ENCODE results near the gene SH3RF2.

Gene SH3RF2

DNA sequence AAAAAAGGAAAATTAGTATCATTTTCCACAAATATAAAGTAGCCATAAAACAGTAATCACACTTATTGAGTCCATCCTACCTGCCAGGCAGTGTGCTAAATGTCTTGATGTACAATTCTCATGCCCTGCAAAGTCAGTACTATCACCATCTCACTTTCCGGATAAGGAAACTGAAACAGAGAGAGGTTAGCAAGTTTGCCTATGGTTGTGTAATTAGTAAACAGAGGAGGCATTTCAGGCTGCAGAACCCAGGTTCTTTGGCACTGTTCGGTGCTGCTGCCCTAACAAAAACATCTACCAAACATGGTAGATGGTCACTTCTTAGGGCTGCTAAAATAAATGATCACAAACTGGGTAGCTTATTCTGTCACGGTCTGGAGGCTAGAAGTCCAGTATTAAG is 146.4 kb downstream of the SH3RF2 start:
- no peak overlapping the region for H3K4me3 ChIP-seq (ENCODE audit: low read depth, low read length)
- TF ChIP-seq, protein P1, sequence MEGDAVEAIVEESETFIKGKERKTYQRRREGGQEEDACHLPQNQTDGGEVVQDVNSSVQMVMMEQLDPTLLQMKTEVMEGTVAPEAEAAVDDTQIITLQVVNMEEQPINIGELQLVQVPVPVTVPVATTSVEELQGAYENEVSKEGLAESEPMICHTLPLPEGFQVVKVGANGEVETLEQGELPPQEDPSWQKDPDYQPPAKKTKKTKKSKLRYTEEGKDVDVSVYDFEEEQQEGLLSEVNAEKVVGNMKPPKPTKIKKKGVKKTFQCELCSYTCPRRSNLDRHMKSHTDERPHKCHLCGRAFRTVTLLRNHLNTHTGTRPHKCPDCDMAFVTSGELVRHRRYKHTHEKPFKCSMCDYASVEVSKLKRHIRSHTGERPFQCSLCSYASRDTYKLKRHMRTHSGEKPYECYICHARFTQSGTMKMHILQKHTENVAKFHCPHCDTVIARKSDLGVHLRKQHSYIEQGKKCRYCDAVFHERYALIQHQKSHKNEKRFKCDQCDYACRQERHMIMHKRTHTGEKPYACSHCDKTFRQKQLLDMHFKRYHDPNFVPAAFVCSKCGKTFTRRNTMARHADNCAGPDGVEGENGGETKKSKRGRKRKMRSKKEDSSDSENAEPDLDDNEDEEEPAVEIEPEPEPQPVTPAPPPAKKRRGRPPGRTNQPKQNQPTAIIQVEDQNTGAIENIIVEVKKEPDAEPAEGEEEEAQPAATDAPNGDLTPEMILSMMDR (IDR thresholded peaks at IDR 0.05; ENCODE audit: low read depth, low read length, missing control alignments), result no peak
- DNase-seq (ENCODE audit: low read depth), result no peak
- in situ Hi-C loops (cut with HindIII; ENCODE audit: low sequenced_read_pairs), result no loop called here

DNA sequence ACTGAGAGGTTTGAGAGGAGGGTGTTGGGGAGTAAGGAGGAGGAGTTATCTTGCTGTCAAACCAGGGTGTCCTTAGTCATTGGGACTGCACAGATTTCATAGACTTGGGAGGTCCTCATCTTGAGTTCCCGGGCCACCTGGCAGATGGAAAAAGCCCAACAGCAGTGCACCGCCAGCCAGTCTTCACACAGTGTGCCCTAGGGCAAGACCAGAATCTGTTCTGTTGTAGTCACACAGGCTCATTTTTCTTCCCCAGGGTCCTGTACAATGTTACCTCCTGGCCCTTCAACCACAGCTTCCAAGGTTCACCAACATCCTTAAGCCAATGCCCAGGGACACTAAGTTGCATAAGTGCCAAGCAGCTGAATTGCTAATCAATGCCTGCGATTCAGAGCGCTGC is 148.0 kb downstream of the SH3RF2 start:
- TF ChIP-seq, protein P1 (IDR thresholded peaks at IDR 0.05; ENCODE audit: low read depth, low read length, missing control alignments), result no peak
- in situ Hi-C loops (cut with HindIII; ENCODE audit: low sequenced_read_pairs), result no loop called here
- no peak overlapping the region for H3K4me3 ChIP-seq (ENCODE audit: low read depth, low read length)

DNA sequence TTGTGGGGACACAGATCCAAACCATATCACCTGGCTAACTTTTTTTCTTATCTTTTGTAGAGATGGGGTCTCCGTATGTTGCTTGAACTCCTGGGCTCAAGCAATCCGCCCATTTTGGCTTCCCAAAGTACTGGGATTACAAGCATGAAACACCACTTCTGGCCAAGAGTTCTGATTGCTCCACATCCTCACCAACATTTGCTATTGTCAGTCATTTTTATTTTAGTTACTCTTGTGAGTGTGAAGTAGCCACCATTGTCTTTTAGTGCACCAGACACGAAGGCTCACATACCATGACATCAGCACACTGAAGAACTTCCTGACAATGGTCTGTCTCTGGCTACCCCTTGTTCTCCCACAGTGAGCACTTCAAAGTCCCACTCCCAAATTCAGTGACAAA is 151.7 kb downstream of the SH3RF2 start:
- in situ Hi-C loops (cut with HindIII; ENCODE audit: low sequenced_read_pairs), result no loop called here
- DNase-seq (ENCODE audit: low read depth), result no peak
- TF ChIP-seq, protein P1 (IDR thresholded peaks at IDR 0.05; ENCODE audit: low read depth, low read length, missing control alignments), result no peak
- H3K4me3 ChIP-seq (ENCODE audit: low read depth, low read length), result no peak overlapping the region

More for the DNA sequence above, 148.0 kb downstream of the SH3RF2 start:
- no peak for DNase-seq (ENCODE audit: low read depth)

DNA sequence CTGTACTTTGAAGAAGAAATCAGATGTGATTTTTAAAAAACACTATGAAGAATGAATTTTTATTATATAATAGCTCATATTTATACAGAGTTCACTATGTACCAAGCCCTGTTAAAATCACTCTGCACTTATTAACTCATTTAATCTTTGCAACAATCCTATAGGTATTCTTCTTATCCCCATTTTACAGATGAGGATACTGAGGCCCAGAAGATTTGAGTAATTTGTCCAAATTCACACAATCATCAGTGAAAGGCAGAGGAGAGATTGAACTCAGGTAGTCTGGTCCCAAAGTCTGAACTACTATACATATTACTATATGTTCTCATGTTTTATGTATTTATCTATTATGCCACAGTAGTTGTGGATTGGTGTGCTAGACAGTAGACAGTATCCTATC is 152.9 kb downstream of the SH3RF2 start:
- TF ChIP-seq, protein P1 (IDR thresholded peaks at IDR 0.05; ENCODE audit: low read depth, low read length, missing control alignments), result no peak
- no peak overlapping the region for H3K4me3 ChIP-seq (ENCODE audit: low read depth, low read length)
- in situ Hi-C loops (cut with HindIII; ENCODE audit: low sequenced_read_pairs), result no loop called here
- DNase-seq (ENCODE audit: low read depth), result no peak

DNA sequence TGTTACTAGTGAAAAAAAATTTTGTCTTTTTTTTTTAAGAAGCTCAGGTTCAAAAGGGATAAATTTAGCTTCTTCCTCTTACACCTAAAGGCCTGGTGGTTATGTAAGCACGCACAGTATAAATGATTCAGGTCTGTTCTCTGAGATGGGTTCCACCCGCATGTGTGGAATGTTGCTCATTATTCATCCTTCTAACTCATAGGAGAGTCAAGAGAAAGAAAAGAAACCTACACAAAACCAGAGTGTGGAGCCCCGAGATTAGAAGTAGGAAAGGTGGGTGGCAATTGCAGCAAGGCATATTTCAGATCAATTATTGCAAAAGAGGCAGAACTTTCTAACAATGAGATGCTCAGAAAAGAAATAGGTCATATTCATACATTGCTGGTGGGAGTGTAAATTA is 155.5 kb downstream of the SH3RF2 start:
- no peak for DNase-seq (ENCODE audit: low read depth)
- in situ Hi-C loops (cut with HindIII; ENCODE audit: low sequenced_read_pairs), result no loop called here
- TF ChIP-seq, protein P1 (IDR thresholded peaks at IDR 0.05; ENCODE audit: low read depth, low read length, missing control alignments), result no peak
- no peak overlapping the region for H3K4me3 ChIP-seq (ENCODE audit: low read depth, low read length)

DNA sequence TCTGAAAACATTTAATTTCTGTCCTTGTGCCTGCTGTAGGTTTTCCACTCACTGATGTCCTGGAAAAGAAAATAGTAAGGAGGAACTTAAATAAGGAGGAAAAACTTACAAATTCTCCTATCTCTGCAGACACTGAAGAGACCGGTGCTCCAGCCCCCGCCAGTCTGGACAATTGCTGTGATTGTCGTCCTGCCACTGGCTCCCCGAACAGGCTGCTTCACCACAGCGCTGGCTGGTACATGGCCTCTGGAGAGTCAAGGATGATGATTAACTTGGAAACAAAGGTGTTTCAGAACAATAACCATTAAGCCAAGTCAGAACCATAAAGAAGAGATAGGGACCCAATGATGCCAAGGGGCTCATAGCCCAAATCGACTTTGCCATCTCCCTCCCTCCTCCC is 161.7 kb downstream of the SH3RF2 start:
- no peak overlapping the region for H3K4me3 ChIP-seq (ENCODE audit: low read depth, low read length)
- no peak for DNase-seq (ENCODE audit: low read depth)
- TF ChIP-seq, protein P1 (IDR thresholded peaks at IDR 0.05; ENCODE audit: low read depth, low read length, missing control alignments), result no peak
- in situ Hi-C loops (cut with HindIII; ENCODE audit: low sequenced_read_pairs), result no loop called here

DNA sequence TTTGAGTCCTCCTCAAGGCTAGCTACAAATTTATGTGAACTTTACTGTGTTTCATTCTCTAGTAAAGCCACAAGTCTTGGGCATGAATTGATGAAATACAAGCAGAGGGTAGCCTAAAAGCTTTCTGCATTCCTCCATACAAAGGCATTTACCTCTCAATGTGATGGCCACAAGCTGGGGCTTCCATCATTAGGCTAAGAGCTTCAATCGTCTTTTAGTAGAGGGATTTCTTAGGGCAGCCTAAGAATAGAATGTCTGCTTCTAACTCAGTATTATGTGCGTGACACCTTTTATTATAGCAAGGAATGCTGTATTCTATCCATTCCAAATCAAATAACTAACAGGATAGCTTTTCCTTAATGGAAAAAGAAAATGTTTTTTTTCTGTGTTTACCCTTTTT is 165.3 kb downstream of the SH3RF2 start:
- no peak overlapping the region for H3K4me3 ChIP-seq (ENCODE audit: low read depth, low read length)
- TF ChIP-seq, protein P1 (IDR thresholded peaks at IDR 0.05; ENCODE audit: low read depth, low read length, missing control alignments), result no peak
- in situ Hi-C loops (cut with HindIII; ENCODE audit: low sequenced_read_pairs), result no loop called here
- DNase-seq (ENCODE audit: low read depth), result no peak

All from astrocyte of the cerebellum (primary cell).